Neural progenitor cell (in vitro differentiated cells): ENCODE measurements around the gene DHRS11. TPM values are rescaled to one million over a fixed set of nuclear protein-coding genes. Genes with fewer than 3 reads are reported as not detected.

ENCODE experiments used
- DNase-seq: peaks from one replicate; pipeline ENCODE4 v3.0.0-alpha.2; 2016; ENCODE audit warnings: low spot score
- H2AFZ ChIP-seq: fragments of 200-600 bp; sonication (generic); replicated peaks from 2 replicates; pipeline ENCODE4 v1.6.1; 2016; ENCODE audit warnings: antibody characterized with exemption
- H3F3A ChIP-seq: fragments of 200-600 bp; sonication (generic); 2 replicates; pipeline ENCODE4 v1.6.1; 2016; ENCODE audit warnings: antibody characterized with exemption, low read depth
- H3K27ac ChIP-seq: fragments of 200-600 bp; sonication (generic); 2 replicates; pipeline ENCODE4 v1.5.1; 2016; ENCODE audit warnings: mild to moderate bottlenecking
- H3K27me3 ChIP-seq: fragments of 200-600 bp; sonication (generic); 2 replicates; pipeline ENCODE4 v1.6.1; 2016; ENCODE audit warnings: mild to moderate bottlenecking, moderate library complexity
- H3K36me3 ChIP-seq: fragments of 200-600 bp; sonication (generic); 2 replicates; pipeline ENCODE4 v1.5.1; 2016
- H3K4me1 ChIP-seq: fragments of 200-600 bp; sonication (generic); 2 replicates; pipeline ENCODE4 v1.6.1; 2016; ENCODE audit warnings: mixed run types
- H3K4me2 ChIP-seq: fragments of 200-600 bp; sonication (generic); 2 replicates; pipeline ENCODE4 v1.6.1; 2016
- H3K4me3 ChIP-seq: fragments of 200-600 bp; sonication (generic); 2 replicates; pipeline ENCODE4 v1.5.1; 2016
- H3K79me2 ChIP-seq: fragments of 200-600 bp; sonication (generic); 2 replicates; pipeline ENCODE4 v1.6.1; 2016; ENCODE audit warnings: low read depth
- H3K9ac ChIP-seq: fragments of 200-600 bp; sonication (generic); 2 replicates; pipeline ENCODE4 v1.6.1; 2016
- H3K9me3 ChIP-seq: fragments of 200-600 bp; sonication (generic); 2 replicates; pipeline ENCODE4 v1.5.1; 2016; ENCODE audit warnings: low read depth
- H4K20me1 ChIP-seq: fragments of 200-600 bp; sonication (generic); 2 replicates; pipeline ENCODE4 v1.6.1; 2016; ENCODE audit warnings: low read depth
- H3K27ac Mint-ChIP-seq: 3 replicates; pipeline ENCODE4 v1.8.0; 2021; ENCODE audit warnings: mixed read lengths
- H3K27me3 Mint-ChIP-seq: 2 replicates; pipeline ENCODE4 v1.8.0; 2022; ENCODE audit warnings: low read depth, mild to moderate bottlenecking, inconsistent platforms, moderate library complexity, mixed read lengths; ENCODE audit not compliant: insufficient read depth
- H3K36me3 Mint-ChIP-seq: 3 replicates; pipeline ENCODE4 v1.8.0; 2021; ENCODE audit warnings: mixed read lengths
- H3K4me1 Mint-ChIP-seq: 3 replicates; pipeline ENCODE4 v1.8.0; 2021; ENCODE audit warnings: mixed read lengths
- H3K4me3 Mint-ChIP-seq: 3 replicates; pipeline ENCODE4 v1.8.0; 2021; ENCODE audit warnings: mild to moderate bottlenecking, moderate library complexity, mixed read lengths
- H3K9me3 Mint-ChIP-seq: 3 replicates; pipeline ENCODE4 v1.8.0; 2020; ENCODE audit warnings: mixed read lengths
- CTCF ChIP-seq: fragments of 200-600 bp; sonication (generic); IDR thresholded peaks from 2 replicates; pipeline ENCODE4 v1.5.1; 2017; ENCODE audit warnings: antibody characterized with exemption, mild to moderate bottlenecking
- EZH2 ChIP-seq: fragments of 200-600 bp; sonication (generic); IDR thresholded peaks from 2 replicates; pipeline ENCODE4 v1.6.1; 2017; ENCODE audit warnings: antibody characterized with exemption, mild to moderate bottlenecking, moderate library complexity
- EZH2phosphoT487 ChIP-seq: fragments of 200-600 bp; sonication (generic); IDR thresholded peaks from 2 replicates; pipeline ENCODE4 v1.6.1; 2017; ENCODE audit warnings: antibody characterized with exemption
- total RNA-seq: library from RNA; depleted of rRNA; stranded (reverse); fragments of >200 nt; gene quantifications from 2 replicates; pipeline ENCODE4 v1.2.3, GENCODE V29; 2015; ENCODE audit warnings: low replicate concordance

The DHRS11 gene
- total RNA-seq, 1 donor from 2014 or later: 14.4 TPM

GRCh38 chr17:36553459-36553858, 38.2 kb upstream of the DHRS11 start:
- Histone ChIP-seq H3K4me1 (no peaks in the 10 kb centered on the region), H2AFZ (no peak overlapping the region), H4K20me1 (peaks cover 53% of the 10 kb centered on the region), H3F3A (no peaks in the 10 kb centered on the region), H3K36me3 (no peaks in the 10 kb centered on the region), H3K9ac (no peak overlapping the region), H3K27ac (no peak overlapping the region), H3K79me2 (peaks cover 77% of the 10 kb centered on the region), H3K27me3 (no peaks in the 10 kb centered on the region), H3K4me3 (no peak overlapping the region), H3K9me3 (no peaks in the 10 kb centered on the region), H3K4me2 (no peak overlapping the region)
- Mint-ChIP-seq H3K9me3 (no peaks in the 10 kb centered on the region), H3K27me3 (no peaks in the 10 kb centered on the region), H3K4me1 (peaks cover 3% of the 10 kb centered on the region), H3K27ac (no peak overlapping the region), H3K4me3 (no peak overlapping the region), H3K36me3 (peaks cover 17% of the 10 kb centered on the region)
- no peak for DNase-seq
- TF ChIP-seq EZH2: no peak
- TF ChIP-seq EZH2phosphoT487: no peak
- TF ChIP-seq CTCF: no peak

- Histone ChIP-seq H3K9ac (no peak overlapping the region), H3F3A (no peaks in the 10 kb centered on the region), H3K4me1 (no peaks in the 10 kb centered on the region), H3K36me3 (peaks cover 3% of the 10 kb centered on the region), H3K9me3 (no peaks in the 10 kb centered on the region), H3K4me2 (no peak overlapping the region), H2AFZ (no peak overlapping the region), H3K27me3 (no peaks in the 10 kb centered on the region), H3K27ac (no peak overlapping the region), H3K79me2 (peaks cover 3% of the 10 kb centered on the region), H4K20me1 (peaks cover 10% of the 10 kb centered on the region), H3K4me3 (no peak overlapping the region)
- no peak overlapping the region for H3K27ac Mint-ChIP-seq
- TF ChIP-seq CTCF (no peak), EZH2phosphoT487 (no peak), EZH2 (no peak)
- H3K4me3 Mint-ChIP-seq: no peak overlapping the region
- H3K27me3 Mint-ChIP-seq: peaks cover 2% of the 10 kb centered on the region
- H3K36me3 Mint-ChIP-seq: peaks cover 26% of the 10 kb centered on the region
- no peak for DNase-seq
- H3K9me3 Mint-ChIP-seq: no peaks in the 10 kb centered on the region
- H3K4me1 Mint-ChIP-seq: no peaks in the 10 kb centered on the region
Observed at GRCh38 chr17:36566081-36566480, 25.6 kb upstream of the DHRS11 start.

- H3K36me3 Mint-ChIP-seq: peaks cover 26% of the 10 kb centered on the region
- Histone ChIP-seq H3K79me2 (peaks cover 26% of the 10 kb centered on the region), H3K9ac (no peak overlapping the region), H3K27ac (no peak overlapping the region), H3K9me3 (no peaks in the 10 kb centered on the region), H2AFZ (no peak overlapping the region), H3K36me3 (peaks cover 14% of the 10 kb centered on the region), H3F3A (no peaks in the 10 kb centered on the region), H3K4me1 (no peaks in the 10 kb centered on the region), H3K4me2 (no peak overlapping the region), H3K27me3 (no peaks in the 10 kb centered on the region), H3K4me3 (no peak overlapping the region), H4K20me1 (peaks cover 45% of the 10 kb centered on the region)
- H3K4me1 Mint-ChIP-seq: no peaks in the 10 kb centered on the region
- H3K9me3 Mint-ChIP-seq: no peaks in the 10 kb centered on the region
- H3K4me3 Mint-ChIP-seq: no peak overlapping the region
- TF ChIP-seq EZH2phosphoT487 (no peak), CTCF (no peak), EZH2 (no peak)
- H3K27ac Mint-ChIP-seq: no peak overlapping the region
- no peak for DNase-seq
- peaks cover 2% of the 10 kb centered on the region for H3K27me3 Mint-ChIP-seq
Observed at GRCh38 chr17:36575028-36575427, 16.7 kb upstream of the DHRS11 start.

GRCh38 chr17:36576793-36577192, 14.9 kb upstream of the DHRS11 start:
- Histone ChIP-seq H3K79me2 (peaks cover 26% of the 10 kb centered on the region), H3K4me2 (no peak overlapping the region), H3K27ac (no peak overlapping the region), H3K4me1 (no peaks in the 10 kb centered on the region), H3F3A (peaks cover 2% of the 10 kb centered on the region), H3K36me3 (peaks cover 14% of the 10 kb centered on the region), H3K9me3 (no peaks in the 10 kb centered on the region), H2AFZ (no peak overlapping the region), H3K9ac (no peak overlapping the region), H4K20me1 (peaks cover 32% of the 10 kb centered on the region), H3K27me3 (no peaks in the 10 kb centered on the region), H3K4me3 (no peak overlapping the region)
- peaks cover 30% of the 10 kb centered on the region for H3K36me3 Mint-ChIP-seq
- no peak overlapping the region for H3K4me3 Mint-ChIP-seq
- H3K9me3 Mint-ChIP-seq: no peaks in the 10 kb centered on the region
- DNase-seq: no peak
- H3K27ac Mint-ChIP-seq: no peak overlapping the region
- no peaks in the 10 kb centered on the region for H3K27me3 Mint-ChIP-seq
- no peaks in the 10 kb centered on the region for H3K4me1 Mint-ChIP-seq
- TF ChIP-seq EZH2 (no peak), CTCF (no peak), EZH2phosphoT487 (no peak)
